ENCODE measurements around the gene NTNG1.
"Not testable (repeated sequence)": the region's sequence is repeated elsewhere in the genome, so short reads cannot be mapped to it uniquely, and the experiment has no call there.

The NTNG1 gene

DNA sequence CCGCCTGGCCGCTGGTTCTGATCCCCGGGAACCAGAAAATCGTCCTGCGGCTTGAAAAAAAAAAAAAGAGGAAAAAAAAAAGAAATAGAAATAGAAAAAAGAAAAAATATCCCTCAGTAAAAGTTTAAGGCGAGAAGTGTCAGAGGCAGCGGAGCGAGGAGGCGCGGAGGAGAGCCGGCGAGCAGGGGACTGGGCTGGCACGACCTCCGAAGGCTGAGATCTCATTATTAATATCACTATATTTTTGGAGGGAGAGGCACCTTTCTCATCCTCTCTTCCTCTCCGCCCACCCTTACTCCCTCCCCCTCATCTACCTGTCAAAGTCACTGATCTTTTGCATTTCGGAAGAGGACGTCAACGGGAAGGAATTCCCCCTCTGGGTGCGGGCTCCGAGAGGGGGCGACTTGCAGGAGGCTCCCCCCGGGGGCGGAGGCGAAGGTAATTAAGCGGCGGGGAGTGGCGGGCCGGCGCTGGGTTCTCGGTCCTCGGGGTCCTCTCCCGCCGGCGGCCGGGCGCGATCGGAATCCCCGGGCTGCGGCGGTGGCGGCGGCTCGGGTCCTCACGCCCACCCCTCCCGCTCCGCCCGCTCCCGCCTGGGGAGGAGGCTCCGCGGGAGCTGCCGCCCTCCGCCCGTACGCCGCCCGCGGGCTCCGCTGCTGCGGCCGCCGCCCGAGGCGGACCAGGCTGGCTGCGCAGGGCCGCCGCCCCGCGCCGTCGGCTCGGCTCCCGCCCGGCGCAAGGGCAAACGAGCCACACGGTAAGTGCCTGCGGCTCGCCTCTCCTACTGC, at the start of gene NTNG1:
NTNG1 (plus strand) TSS at position 337 of the 788 bp plus-strand sequence.
- peak; percentile 31 for DNase-seq (ENCODE audit: low read depth)

DNA sequence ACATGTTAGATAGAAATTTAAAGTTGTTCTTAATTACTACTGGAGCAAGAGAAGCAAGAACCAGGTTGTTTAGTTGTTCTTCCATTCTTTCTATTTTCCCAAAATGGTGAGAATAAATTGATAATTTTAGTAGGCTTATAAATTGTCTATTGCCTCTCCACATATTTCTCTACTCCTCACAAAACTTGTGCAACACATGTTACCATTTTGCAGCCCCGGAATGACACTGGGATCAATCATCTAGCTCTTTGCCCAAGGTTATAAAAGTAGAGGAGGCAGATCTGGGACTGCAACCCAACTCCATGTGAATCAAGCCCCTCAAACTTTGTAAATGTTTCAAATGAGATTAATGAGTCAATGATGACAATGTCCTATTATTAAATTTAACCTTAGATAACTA, 49.4 kb upstream of the NTNG1 start:
- DNase-seq (ENCODE audit: low read depth): no peak

DNA sequence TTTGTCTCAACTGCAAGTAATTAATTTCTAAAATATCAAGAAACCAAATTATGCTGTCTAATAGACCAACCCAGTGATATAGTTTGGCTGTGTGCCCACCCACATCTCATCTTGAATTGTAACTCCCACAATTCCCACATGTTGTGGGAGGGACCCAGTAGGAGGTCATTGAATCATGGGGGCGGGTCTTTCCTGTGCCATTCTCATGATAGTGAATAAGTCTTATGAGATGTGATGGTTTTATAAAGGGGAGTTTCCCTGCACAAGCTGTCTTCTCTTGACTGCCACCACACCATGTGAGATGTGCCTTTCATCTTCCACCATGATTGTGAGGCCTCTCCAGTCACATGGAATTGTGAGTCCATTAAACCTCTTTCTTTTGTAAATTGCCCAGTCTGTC, 47.4 kb upstream of the NTNG1 start:
- not testable (repeated sequence) for DNase-seq (ENCODE audit: low read depth)

DNA sequence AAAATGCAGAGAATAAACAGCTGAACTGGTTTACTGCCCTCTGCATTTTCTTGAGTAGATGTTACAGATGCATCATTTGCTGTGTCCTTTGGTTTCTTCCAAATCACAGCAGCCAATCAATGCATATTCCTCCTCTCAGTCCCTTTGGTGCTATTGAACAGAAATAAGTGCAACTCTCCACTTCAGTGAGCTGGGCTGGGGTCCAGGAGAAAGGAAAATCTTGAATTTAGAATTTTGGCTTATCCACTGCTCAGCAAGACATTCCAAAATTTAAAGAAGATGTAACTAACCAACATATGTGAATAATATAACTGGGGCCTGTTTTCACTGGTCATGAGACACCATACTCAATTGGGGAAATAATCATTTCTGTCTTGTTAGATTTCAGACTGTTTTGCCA, 45.2 kb upstream of the NTNG1 start:
- no peak for DNase-seq (ENCODE audit: low read depth)

DNA sequence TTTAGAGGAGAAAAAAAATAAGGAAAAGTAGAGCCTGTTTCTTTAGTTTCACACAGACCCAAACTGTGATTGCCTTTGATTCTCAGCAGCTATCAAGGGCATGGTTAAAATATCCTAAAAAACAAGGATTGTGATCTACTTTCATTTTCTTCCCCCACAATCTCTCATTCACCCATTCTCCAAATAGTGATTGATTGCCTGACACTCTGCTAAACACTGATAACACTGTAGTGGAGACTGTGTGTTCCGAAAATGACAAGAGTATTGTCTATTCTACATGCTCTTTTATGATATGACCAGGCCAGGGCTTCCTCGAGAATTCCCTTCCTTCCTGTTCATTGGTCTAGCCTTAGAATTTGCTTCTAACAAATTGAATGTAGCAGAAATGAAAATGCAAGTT, 44.1 kb upstream of the NTNG1 start:
- no peak for DNase-seq (ENCODE audit: low read depth)

DNA sequence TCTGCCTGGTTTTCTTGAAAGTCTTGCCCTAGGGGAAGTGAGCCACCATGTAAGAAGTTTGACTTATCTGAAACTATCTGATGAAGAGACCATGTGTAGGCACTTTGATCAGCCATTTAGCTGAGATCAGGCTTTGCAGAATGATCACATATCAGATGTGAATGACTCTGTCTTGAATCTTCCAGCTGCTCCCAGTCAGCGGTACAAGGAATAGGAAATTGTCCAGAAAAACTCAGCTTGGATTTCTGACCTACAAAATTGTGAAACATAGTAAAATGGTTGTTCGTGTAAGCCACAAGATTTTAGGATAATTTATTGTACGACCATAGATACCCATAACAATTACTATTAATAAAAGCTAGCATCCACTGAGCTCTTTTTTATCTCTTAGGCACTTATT, 41.9 kb upstream of the NTNG1 start:
- no peak for DNase-seq (ENCODE audit: low read depth)

DNA sequence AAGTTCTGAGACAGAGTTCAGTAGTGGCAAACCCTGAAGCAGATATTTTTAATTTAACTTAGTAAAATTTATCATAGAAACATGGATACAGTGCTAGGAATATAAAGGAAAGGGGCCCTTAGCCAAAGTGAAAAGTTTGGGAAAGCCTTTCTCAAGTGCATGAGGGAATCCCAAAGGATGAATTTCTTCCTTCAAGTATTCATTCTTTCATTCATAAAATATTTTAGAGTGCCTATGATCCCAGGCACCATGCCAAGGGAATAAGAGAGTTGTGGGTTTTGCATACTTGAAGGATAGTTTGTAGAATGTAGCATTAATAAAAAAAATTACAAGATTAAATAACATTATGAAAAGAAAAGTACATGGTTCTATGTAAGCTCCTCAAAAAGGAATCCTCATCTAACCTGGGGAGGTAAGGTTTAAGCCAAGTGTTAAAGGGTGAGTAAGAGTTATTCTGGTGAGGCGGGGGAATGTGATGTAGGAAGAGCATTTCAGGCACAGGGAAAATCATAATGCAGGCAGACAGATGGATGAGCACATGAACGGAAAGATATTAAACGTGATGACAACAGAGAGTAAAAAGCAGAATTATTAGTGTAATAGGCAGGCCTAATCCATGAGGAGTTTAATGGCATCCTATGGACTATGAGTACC, 40.4 kb upstream of the NTNG1 start:
- no peak for DNase-seq (ENCODE audit: low read depth)

DNA sequence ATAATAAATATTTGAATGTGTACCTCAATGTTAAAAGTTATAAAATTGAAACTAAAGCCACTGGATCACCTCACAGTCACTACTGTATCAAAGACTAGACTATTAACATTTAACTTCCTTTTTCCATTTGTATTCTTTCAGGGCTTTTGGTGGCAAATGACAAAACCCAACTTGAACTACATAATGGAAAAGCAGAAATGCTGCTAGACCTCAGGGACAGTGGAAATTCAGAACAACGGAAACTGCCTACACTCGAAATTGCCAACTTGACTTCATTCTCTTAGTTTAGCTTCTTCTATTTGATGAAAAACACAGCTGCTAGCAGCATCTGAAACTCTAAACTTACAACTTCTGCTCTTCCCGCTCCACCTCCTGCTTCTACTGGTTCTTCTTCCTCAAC, 34.9 kb upstream of the NTNG1 start:
- no peak for DNase-seq (ENCODE audit: low read depth)

DNA sequence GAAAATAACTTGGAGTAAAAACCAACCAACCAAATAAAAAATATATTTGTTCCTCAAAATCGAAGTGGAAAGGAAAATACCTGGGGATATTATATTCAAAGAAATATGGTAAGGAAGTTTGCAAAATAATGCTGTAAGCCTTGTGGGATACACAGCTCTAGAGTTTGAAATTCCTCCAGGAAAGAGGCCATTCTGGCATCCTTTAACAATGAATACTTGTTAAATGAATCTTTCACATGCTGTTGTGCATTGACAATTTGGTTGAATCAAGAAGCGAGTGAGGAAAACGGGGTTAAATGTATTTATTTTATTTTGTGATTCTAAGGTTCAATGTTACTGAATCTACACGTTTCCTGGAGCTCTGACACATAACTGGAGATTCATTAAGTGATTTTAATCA, 30.5 kb upstream of the NTNG1 start:
- no peak for DNase-seq (ENCODE audit: low read depth)

DNA sequence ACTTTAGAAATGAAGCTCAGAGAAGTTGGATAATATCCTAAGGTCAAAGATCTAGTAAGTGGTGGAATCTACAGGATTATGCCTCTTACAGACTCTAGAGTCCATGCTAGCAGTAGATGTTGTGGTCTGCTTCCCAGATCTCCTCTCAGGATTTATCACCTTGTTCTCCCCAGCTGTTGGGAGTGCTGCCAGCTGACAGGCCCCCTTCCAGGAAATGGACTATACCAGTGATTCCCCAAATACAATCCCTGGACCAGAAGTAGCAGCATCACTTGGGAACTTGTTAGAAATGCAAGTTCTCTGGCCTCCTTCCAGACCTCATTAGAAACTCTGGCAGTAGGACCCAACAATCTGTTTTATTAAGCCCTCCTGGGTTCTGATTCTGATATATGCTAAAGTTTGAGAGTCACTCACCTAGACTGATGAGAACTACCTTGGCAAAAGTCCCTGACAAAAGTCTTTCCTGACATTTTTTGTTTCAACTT, 24.5 kb upstream of the NTNG1 start:
- no peak for DNase-seq (ENCODE audit: low read depth)

DNA sequence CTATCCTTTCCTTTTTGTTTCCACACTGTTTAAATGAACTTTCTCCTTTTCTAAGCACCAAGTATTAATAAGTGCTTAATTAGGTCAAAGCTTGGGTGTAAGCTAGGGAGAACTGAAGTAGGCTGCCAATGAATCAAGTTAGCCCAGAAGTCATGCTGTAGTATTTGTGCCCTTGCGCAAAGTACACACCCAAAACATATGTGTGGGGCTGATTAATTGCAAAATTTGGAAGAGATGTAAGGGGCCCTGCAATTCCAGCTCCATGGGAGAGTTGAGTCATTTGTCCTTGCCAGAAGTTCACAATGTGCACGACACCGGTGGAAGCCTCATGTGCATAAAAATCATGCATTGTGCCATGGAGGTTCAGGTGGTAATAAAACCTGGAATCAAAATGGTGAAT, 18.6 kb upstream of the NTNG1 start:
- no peak for DNase-seq (ENCODE audit: low read depth)

DNA sequence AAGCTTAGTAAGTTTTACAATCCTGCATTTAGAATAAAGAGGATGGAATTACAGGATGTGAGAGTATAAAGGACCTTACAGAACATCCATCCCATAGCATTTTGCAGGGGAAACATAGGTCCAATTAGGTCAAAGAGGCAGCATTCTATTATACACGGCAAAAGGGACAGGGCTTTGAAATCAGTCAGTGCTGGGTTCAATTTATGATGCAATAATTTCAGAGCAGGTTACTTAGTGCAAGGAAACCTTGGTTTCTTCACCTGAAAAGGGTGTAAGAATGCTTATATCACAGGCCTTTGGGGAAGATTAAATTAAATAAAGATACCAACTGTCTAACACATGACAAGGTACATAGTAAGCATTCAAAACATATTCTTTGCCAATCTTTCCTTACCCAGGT, 17.1 kb upstream of the NTNG1 start:
- DNase-seq (ENCODE audit: low read depth): no peak

DNA sequence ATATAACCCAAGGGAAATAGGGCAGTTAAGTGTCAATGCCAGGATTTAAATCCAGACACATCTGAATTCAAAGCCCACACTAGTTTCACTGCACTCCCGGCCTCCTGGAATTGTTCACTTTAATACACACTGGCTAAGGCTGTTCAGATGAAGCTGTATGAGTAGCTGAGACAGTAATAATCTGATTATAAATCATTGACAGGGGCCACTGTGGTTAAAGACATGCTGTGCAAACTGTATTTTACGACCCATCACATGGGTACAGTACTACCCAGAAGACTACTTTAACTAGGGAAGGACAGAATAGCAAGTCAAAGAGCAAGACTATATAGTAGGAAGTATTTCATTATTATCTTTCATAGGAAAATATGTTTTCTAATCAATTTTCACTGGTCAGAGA, 16.1 kb upstream of the NTNG1 start:
- no peak for DNase-seq (ENCODE audit: low read depth)

DNA sequence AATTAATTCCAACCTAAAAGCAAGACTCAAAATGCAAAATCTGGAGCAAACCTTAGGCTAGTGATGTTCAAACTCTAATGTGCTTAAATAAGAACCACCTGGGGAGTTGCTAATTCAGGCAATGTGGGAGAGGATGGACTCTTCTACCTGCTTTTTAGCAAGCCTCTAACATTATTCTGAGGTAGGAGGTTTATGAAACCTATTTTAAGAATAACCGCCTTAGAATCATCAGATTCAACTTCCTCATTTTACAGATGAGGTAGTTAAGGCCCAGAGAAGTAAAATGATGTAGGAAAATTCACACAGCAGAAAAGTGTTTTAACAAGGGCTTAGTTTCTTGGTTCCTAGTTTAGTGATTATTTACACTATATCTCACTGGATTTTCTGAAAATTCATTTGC, 8.6 kb upstream of the NTNG1 start:
- DNase-seq (ENCODE audit: low read depth): no peak

DNA sequence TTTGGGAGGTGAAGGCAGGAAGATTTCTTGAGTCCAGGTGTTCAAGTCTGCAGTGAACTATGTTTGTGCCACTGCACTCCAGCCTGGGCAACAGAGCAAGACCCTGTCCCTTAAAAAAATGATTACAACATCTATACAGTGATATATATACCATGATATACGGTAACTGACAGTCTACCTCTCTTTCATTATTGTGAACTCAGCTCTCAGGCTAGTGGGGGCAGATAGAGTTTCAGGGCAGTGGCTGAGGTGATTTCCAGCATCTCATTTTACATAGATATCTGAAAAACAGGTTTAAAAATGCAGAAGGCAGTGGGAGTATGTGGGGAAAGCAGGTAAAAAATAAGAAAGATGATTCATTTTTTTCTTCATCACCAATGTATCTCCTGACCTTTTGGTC, 8.1 kb upstream of the NTNG1 start:
- DNase-seq (ENCODE audit: low read depth): no peak

DNA sequence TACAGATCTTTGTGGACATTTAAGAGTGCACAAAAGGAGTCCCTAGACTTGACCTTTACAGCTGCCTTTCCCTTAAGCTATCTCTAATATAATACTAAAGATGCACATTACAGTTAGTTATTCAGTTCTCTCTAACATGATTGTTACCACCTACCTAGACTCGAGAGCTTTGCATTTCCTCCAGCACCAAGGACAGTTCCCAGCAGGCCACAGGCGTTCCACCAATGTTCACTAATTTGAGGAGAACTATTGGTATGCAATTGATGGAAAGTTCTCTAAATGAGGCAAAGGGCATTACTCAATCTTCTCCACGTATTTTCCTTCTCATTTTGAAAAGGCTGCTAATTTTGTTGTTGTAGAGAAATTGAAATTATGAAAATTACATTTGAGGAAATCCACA, 5.4 kb upstream of the NTNG1 start:
- DNase-seq (ENCODE audit: low read depth): no peak

DNA sequence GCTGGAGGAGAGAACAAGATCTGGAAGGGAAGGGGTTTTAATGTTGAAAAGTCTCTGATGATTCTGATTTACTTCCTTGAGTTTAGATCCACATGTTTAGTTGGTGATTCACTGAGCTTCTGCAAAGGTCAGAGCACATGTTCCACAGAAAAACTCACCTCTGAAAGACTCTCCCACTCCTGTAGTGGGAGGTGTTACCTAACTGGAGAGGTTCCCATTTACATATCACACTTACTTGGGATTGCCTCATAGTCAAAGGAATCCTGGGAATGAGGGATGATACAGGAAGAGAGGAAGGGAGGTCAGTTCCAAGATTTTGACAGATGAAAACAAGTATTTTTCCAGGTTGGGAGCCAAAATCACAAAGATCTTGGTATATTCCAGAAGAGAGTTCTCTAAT, 2.7 kb upstream of the NTNG1 start:
- peak; percentile 53 for DNase-seq (ENCODE audit: low read depth)

DNA sequence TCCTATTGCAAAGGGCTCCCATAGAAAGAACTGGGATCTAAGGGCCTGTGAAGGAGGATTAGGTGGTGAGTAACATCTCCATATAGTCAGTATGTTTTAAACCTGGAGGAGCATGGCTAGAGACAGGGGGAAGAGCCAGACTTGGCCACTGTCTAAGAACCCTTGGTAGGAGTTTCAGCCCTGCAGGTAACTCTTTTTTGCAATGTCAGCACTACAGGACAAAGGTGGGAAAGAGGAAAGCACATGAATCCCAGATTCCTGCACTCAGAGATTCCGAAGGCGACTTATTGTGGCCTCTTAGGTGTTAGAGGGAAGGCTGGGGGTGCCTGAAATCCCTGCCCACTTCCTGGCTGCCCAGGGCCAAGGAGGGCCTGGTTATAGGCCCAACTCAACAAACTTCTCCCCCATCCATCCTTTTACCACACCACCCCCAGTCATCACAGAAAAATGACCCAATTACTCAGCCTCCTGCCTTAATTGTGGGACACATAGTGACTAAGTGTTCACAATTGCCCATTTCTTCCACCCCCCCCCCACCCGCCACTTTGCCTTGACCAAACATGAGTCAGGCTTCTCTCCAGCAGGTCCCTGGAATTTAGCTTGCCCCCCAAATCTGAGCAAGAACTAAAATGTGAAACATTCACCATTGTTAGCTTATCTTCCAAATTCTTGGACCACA, 1.9 kb upstream of the NTNG1 start:
- DNase-seq (ENCODE audit: low read depth): peak; percentile 82

DNA sequence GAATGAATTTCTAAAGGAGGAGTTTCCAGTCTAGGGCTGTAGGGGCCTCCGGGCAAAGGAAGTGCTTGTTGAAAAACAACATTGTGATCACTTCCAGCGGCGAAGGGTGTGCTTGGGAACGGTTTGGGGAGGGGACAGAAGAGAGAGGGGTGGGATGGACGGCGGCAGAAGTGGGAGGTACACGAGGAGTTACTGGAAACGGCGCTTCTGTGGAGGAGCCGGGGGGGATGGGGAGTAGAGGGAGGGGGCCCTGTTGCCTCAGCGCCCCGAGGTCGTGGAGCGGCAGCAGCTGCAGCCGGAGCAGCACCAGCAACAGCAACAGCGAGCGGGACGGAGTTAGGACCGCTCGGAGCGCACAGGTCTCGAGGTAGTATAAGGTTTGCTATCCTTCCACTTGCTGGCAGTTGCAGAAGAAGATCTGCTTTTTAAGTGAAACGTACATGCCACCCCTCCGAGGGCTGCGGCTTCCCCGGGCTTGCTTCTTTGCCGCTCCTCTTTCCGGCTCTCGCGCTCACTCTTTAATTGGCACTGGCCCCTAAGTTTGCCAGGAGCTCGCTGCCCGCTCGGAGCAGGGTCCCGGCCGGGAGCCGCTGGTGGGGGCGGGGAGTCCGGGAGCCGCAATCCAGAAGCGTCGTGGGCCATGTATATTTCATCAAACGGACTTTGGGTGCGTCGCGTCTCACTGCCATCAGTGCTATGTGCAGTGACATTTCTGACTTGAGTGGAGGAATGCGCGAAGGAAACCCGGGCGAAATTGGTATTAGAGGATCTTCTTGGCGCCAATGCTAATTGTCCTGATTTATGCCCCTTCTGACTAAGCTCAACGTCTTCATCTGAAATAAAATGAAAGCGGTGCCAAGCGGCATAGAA, 771 bp upstream of the NTNG1 start:
- peak; percentile 63 for DNase-seq (ENCODE audit: low read depth)

DNA sequence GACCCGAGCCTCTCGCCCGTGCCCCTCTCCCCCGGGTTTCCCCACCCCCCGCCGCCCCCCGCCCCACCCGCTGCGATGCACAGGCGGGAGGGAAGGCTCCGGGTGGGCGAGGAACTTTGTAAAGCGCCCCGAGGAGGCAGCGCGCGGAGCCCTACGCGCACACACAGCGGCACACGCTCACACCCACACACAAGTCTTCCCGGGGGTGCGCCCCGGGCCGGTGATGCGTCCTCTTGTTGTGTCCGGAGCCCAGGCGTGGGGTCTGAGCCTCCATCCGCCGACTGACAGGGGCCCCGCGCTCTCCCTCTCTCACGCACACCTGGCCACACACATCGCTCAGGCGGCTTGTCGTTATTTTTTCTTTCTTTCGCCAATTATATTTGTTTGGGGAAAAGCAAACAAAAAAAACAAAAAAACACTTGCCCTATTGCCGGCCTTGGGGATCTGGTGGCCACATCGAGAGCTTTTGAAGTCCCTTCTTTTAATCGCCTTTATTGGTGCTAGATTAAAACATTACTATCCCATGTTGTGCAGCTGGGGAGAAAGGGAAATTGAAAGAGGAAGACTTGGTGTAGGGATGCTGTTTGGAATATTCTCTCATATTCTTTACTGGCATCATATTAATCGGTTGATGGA, 770 bp downstream of the NTNG1 start:
- DNase-seq (ENCODE audit: low read depth): no peak

DNA sequence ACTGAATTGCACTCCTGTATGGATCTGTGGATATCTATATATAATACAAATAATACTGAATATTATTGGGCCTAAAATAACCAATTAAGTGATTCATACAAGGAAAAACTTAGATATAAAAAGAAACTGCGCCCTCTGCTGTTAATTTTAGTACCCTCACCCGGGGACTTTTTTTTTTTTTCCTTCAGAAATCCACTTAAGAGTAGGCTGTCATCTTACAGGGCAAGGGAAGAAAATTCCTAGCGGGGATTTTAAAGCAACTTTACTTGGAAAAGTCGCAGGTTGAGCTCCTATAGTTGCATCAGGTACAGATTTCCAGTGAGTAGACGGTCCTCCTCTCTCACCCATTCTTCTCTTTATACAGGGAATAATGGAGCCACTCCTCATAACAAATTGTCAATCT, 1.3 kb downstream of the NTNG1 start:
- peak; percentile 75 for DNase-seq (ENCODE audit: low read depth)

DNA sequence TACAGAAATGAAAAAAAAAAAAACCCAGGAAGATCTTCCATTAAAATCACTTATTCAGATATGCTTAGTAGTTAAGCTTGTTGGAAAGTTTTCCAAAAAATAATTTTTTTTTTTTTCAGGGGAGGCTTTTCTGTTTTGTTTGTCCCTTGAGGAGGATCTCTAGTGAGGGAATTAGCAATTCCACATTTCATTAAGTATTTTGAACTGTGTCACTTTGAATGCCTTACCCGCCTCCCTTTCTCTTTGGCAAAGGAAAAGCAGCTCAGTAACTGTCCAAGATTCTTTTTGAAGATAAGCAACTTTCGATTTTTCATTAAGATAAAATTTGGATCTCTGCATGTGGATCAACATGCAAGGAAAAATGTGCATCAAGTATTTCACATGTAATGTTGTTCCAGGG, 1.8 kb downstream of the NTNG1 start:
- DNase-seq (ENCODE audit: low read depth): no peak
